ENCODE data around the gene SLC17A7. TPM values are rescaled to one million over a fixed set of nuclear protein-coding genes. Genes with fewer than 3 reads are reported as not detected.

The SLC17A7 gene
- total and polyA plus RNA-seq, 2 of the 4 experiments (the other 2 are of a cell fraction), result 0.03 TPM; not detected in 1

DNA sequence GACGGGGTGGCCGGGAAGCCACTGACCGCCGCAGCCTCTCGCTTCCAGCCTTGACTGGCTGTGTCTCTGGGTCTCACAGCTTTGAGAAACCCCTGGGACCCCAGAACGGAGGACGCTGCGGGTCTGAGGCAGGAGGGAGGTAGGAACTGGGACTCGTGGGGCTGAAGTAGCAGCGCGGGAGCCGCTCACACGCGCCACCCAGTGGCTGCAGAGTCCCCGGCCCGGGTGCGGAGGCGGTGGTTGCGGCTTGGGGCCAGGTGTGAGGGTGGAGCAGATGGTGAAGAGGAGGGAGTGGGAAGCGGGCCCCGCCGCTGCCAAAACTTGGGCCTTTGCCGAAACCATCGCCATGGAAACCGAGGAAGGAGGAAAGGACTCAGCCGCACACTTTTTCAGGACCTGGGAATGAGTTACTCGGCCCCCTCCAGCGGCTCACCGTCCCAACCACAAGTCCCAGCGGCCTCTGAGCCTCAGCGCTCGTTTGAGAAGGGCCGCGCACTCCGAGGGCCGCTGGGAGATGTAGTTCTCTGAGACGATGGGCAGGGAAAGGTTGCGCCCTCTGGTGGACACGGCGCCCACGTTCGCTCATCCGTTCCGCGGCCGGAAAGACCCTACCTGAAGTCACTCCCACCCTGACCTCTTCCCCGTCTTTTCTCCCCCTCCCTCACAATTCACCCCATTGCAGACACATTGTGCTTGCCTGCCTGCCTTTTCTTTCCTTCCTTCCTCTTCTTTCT lies 2.2 kb upstream of the SLC17A7 start (continued):
- TF ChIP-seq, protein P1, sequence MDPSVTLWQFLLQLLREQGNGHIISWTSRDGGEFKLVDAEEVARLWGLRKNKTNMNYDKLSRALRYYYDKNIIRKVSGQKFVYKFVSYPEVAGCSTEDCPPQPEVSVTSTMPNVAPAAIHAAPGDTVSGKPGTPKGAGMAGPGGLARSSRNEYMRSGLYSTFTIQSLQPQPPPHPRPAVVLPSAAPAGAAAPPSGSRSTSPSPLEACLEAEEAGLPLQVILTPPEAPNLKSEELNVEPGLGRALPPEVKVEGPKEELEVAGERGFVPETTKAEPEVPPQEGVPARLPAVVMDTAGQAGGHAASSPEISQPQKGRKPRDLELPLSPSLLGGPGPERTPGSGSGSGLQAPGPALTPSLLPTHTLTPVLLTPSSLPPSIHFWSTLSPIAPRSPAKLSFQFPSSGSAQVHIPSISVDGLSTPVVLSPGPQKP (IDR thresholded peaks at IDR 0.05; ENCODE audit: borderline replicate concordance, low read depth, low read length), result no peak
- no peak for TF ChIP-seq NFE2L2 (IDR thresholded peaks at IDR 0.05; ENCODE audit: low read depth, low read length)

Measured in IMR-90 (cell line).